ENCODE measurements around the gene REXO1. TPM values are rescaled to one million over a fixed set of nuclear protein-coding genes. Genes with fewer than 3 reads are reported as not detected.

REXO1 gene
- total RNA-seq, 1 experiment from 2014 or later: 56.8 TPM

- WGBS (ENCODE audit: extremely low coverage, insufficient read length, low lambda C conversion rate): no CpG with 5 or more reads among the region's 25 CpGs
Observed at GRCh38 chr19:1817553-1818179, 30.6 kb downstream of the REXO1 start.

More at GRCh38 chr19:1817553-1818179, 30.6 kb downstream of the REXO1 start:
- Histone ChIP-seq H4K5ac (ENCODE audit: insufficient read length, low read depth, low read length) (no peak overlapping the region), H2BK12ac (ENCODE audit: insufficient read length, low read depth, low read length) (no peak overlapping the region), H3K14ac (ENCODE audit: insufficient read depth, low read length) (no peak overlapping the region), H3K79me2 (ENCODE audit: insufficient read depth, low read length) (no peaks in the 10 kb centered on the region), H2BK120ac (ENCODE audit: low read depth, low read length, poor library complexity, severe bottlenecking) (no peak overlapping the region), H3K23me2 (ENCODE audit: insufficient read length, low read depth, low read length, poor library complexity, severe bottlenecking) (peaks cover 2% of the 10 kb centered on the region), H3K56ac (ENCODE audit: insufficient read length, low read depth, low read length) (no peak overlapping the region), H3K9ac (ENCODE audit: extremely low read depth, insufficient read length, low read length) (no peak overlapping the region), H2BK5ac (ENCODE audit: insufficient read length, low read length) (no peak overlapping the region), H3K79me1 (ENCODE audit: insufficient read depth, low read depth, low read length, poor library complexity, severe bottlenecking) (no peaks in the 10 kb centered on the region), H3K23ac (ENCODE audit: insufficient read length, low read depth, low read length) (no peak overlapping the region), H2BK20ac (ENCODE audit: low read depth, low read length, poor library complexity, severe bottlenecking) (no peak overlapping the region), H3K18ac (ENCODE audit: insufficient read length, low read depth, low read length) (no peak overlapping the region), H2AK5ac (ENCODE audit: insufficient read length, low read length) (no peak overlapping the region), H3K4me2 (ENCODE audit: insufficient read depth, insufficient read length, low read length) (no peak overlapping the region), H4K91ac (ENCODE audit: insufficient read length, low read depth, low read length) (no peak overlapping the region), H3K9me3 (ENCODE audit: control insufficient read depth, low read depth, low read length) (no peaks in the 10 kb centered on the region), H2BK15ac (ENCODE audit: low read depth, low read length) (no peak overlapping the region), H2AFZ (ENCODE audit: low read length) (no peak overlapping the region), H3K4ac (ENCODE audit: low read depth, low read length) (no peak overlapping the region), H3K4me1 (ENCODE audit: insufficient read depth, low read length) (no peaks in the 10 kb centered on the region), H4K20me1 (ENCODE audit: control insufficient read depth, insufficient read depth, insufficient read length) (no peaks in the 10 kb centered on the region), H3K27me3 (ENCODE audit: insufficient read depth, low read length) (no peaks in the 10 kb centered on the region), H3T11ph (ENCODE audit: low read length) (no peak overlapping the region), H4K8ac (replicated peaks; ENCODE audit: insufficient read length, low read depth, low read length) (no peak overlapping the region), H3K27ac (ENCODE audit: insufficient read length, low read depth, low read length) (no peak overlapping the region)
- Mint-ChIP-seq H3K9me3 (no peaks in the 10 kb centered on the region), H3K4me3 (no peak overlapping the region), H3K36me3 (ENCODE audit: insufficient read depth in 1 of 3, low read depth in 3 of 3) (peaks cover 6 to 41% (median 34%) of the 10 kb centered on the region in 3 experiments), H3K27me3 (ENCODE audit: low read depth) (no peaks in the 10 kb centered on the region), H3K4me1 (peaks cover 3 to 5% of the 10 kb centered on the region in 2 experiments; a peak in 2 of 4 replicates), H3K27ac (no peak overlapping the region)
- TF ChIP-seq CTCF (conservative IDR thresholded peaks at IDR 0.05): no peak
- DNase-seq: no peak
